ENCODE results near the gene ADARB1.

ADARB1 gene

DNA sequence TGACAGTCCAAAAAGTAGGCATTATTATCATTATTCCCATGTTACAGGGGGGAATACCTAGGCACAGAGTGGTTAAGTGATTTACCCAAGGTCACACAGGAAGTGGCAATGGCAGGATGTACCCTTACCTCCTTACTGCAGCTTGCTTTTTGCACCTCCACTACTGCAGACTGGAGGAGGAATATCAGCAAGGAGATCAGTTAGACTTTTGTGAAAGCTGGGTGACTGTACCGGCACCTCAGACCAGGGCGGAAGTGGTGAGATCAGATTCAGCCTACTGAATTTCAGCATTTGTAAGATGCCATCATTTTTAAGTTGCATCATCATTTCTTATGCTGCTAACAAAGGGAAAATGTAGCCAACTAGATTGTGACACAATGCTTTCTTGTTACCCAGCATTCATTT is 4.5 kb downstream of the ADARB1 start:
- H3K27ac ChIP-seq = no peak overlapping the region
- H3K4me1 ChIP-seq (ENCODE audit: control insufficient read depth in 1 of 2, insufficient read depth in 1 of 2, low read depth in 1 of 2, low read length in 1 of 2) = peaks cover 18 to 20% of the 10 kb centered on the region in 2 experiments
- H3K4me3 ChIP-seq (ENCODE audit: low read depth in 1 of 2, low read length in 1 of 2) = no peak overlapping the region

DNA sequence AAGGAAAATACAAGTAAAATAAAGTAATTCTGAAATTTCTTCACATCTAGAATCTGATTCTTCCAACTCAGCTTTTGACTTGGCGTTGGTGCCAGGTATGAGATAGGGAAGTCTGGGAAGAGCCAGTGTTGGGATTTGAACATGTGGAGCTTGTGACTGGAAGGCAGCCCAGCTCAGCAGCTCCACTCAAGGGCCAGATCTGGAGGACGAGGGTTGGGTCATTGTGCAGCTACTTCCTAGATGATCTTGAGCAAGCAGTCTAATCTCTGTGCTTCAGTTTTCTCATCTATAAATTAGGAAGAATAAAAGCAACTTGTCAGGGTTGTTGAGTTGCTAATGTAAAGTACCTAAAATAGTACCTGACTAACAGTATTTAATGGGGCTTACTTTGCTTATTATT is 5.0 kb downstream of the ADARB1 start:
- Histone ChIP-seq H3K4me3 (ENCODE audit: low read depth in 1 of 2, low read length in 1 of 2) (no peak overlapping the region), H3K36me3 (no peaks in the 10 kb centered on the region), H3K27me3 (peaks cover 37% of the 10 kb centered on the region), H3K9me3 (no peaks in the 10 kb centered on the region), H3K4me1 (ENCODE audit: control insufficient read depth in 1 of 2, insufficient read depth in 1 of 2, low read depth in 1 of 2, low read length in 1 of 2) (peaks cover 18 to 20% of the 10 kb centered on the region in 2 experiments), H3K27ac (no peak overlapping the region)
- TF ChIP-seq, protein P1, sequence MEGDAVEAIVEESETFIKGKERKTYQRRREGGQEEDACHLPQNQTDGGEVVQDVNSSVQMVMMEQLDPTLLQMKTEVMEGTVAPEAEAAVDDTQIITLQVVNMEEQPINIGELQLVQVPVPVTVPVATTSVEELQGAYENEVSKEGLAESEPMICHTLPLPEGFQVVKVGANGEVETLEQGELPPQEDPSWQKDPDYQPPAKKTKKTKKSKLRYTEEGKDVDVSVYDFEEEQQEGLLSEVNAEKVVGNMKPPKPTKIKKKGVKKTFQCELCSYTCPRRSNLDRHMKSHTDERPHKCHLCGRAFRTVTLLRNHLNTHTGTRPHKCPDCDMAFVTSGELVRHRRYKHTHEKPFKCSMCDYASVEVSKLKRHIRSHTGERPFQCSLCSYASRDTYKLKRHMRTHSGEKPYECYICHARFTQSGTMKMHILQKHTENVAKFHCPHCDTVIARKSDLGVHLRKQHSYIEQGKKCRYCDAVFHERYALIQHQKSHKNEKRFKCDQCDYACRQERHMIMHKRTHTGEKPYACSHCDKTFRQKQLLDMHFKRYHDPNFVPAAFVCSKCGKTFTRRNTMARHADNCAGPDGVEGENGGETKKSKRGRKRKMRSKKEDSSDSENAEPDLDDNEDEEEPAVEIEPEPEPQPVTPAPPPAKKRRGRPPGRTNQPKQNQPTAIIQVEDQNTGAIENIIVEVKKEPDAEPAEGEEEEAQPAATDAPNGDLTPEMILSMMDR (IDR thresholded peaks at IDR 0.05) = no peak

More for the DNA sequence above, 4.5 kb downstream of the ADARB1 start:
- TF ChIP-seq, protein P1 (IDR thresholded peaks at IDR 0.05) = no peak
- no peaks in the 10 kb centered on the region for H3K36me3 ChIP-seq
- peaks cover 37% of the 10 kb centered on the region for H3K27me3 ChIP-seq
- no peaks in the 10 kb centered on the region for H3K9me3 ChIP-seq

DNA sequence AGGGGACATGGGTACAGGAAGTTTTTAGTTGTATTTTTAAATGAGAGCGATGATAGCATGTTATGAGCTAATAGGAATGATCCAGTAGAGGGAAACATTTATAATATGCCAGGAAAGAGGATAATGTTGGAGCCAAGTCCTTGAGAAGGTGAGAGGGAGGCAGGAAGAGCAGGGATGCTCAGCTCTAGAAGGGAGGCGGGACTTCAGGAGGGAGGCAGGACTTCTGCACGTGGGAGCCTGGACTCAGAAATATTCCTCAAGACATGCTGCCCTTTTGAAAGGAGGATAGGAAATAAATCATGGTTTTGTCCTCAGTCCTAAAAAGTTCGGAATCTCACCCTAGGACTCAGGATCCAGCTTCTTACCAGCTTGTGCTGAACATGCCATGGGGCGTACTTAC is 5.9 kb downstream of the ADARB1 start:
- TF ChIP-seq, protein P1 (IDR thresholded peaks at IDR 0.05) = no peak
- Histone ChIP-seq H3K9me3 (no peaks in the 10 kb centered on the region), H3K27ac (no peak overlapping the region), H3K36me3 (no peaks in the 10 kb centered on the region), H3K27me3 (peaks cover 31% of the 10 kb centered on the region), H3K4me1 (ENCODE audit: control insufficient read depth in 1 of 2, insufficient read depth in 1 of 2, low read depth in 1 of 2, low read length in 1 of 2) (peaks cover 13 to 16% of the 10 kb centered on the region in 2 experiments), H3K4me3 (ENCODE audit: low read depth in 1 of 2, low read length in 1 of 2) (no peak overlapping the region)

DNA sequence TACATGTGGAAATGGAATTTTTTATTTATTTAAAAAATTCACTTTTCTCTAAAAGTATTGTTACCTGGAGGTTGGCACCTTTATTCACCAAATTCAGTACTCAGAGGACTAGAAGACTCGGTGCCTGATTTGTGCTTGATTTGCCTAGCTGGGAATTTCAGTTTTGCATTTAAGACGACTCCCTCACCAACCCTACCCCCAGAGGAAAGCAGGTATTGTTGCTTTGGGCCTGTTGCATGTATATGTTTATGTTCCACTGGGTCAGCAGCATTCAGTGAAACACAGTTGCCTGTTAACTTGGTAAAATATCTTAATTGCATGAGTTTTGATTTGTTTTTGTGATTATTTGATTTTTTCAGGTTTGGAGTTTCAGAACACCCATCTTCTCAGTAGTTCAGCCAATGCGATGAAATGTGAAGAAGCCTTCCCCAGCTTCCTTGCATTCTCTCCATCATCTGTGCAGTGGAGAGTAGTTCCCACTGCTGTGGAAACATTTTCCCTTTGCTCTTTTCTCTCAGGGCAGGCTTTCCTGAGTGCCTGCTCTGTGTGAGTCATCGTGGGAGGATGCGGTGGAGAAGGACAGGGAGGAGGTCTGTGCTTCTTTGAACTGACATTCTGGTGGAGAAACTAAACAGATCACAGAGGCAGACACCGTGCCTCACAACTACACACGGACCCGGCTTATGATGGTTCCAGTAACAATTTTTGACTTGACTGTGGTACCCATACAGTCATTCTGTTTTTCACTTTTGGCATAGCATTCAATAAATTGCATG is 6.4 kb downstream of the ADARB1 start:
- Histone ChIP-seq H3K4me3 (ENCODE audit: low read depth in 1 of 2, low read length in 1 of 2) (no peak overlapping the region), H3K27ac (no peak overlapping the region), H3K4me1 (ENCODE audit: control insufficient read depth in 1 of 2, insufficient read depth in 1 of 2, low read depth in 1 of 2, low read length in 1 of 2) (peaks cover 9 to 11% of the 10 kb centered on the region in 2 experiments), H3K27me3 (peaks cover 25% of the 10 kb centered on the region), H3K9me3 (no peaks in the 10 kb centered on the region), H3K36me3 (no peaks in the 10 kb centered on the region)
- TF ChIP-seq, protein P1 (IDR thresholded peaks at IDR 0.05) = no peak

DNA sequence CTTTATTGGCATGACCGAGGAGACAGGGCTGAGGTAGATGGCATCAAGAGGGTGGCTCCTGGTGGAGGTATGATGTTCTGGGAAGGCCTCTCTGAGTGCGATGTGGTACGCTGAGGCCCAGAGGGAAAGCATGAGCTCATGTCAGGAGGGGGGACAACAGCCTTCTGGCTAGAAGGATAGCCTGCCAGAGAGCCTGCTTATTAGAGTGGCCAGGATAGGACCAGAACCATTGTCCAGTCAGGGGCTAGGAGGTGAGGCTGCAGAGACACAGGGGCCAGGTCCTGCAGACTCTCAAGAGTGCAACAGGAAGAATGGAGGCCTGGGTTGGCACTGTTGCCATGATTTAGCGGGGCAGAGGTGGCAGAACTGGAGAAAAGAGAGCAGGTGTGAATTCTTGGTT is 7.3 kb downstream of the ADARB1 start:
- Histone ChIP-seq H3K27me3 (peaks cover 17% of the 10 kb centered on the region), H3K9me3 (no peaks in the 10 kb centered on the region), H3K27ac (no peak overlapping the region), H3K4me1 (ENCODE audit: control insufficient read depth in 1 of 2, insufficient read depth in 1 of 2, low read depth in 1 of 2, low read length in 1 of 2) (peaks cover 9 to 11% of the 10 kb centered on the region in 2 experiments), H3K4me3 (ENCODE audit: low read depth in 1 of 2, low read length in 1 of 2) (no peak overlapping the region), H3K36me3 (no peaks in the 10 kb centered on the region)
- TF ChIP-seq, protein P1 (IDR thresholded peaks at IDR 0.05) = no peak
